GM08714 (cell line): Measurements from ENCODE around the gene DCPS.
"Not testable (repeated sequence)": the region's sequence is repeated elsewhere in the genome, so short reads cannot be mapped to it uniquely, and the experiment has no call there.

Source experiments
- H3K4me3 ChIP-seq: fragments of 200-500 bp; sonication (Bioruptor generic); 2 replicates; pipeline ENCODE4 v1.5.1; 2014; ENCODE audit warnings: mild to moderate bottlenecking, low read length, inconsistent platforms
- ZNF274 ChIP-seq: IDR thresholded peaks from 2 replicates; pipeline ENCODE4 v1.6.1; 2012; ENCODE audit warnings: mild to moderate bottlenecking, low read depth, low read length

Gene DCPS, protein sequence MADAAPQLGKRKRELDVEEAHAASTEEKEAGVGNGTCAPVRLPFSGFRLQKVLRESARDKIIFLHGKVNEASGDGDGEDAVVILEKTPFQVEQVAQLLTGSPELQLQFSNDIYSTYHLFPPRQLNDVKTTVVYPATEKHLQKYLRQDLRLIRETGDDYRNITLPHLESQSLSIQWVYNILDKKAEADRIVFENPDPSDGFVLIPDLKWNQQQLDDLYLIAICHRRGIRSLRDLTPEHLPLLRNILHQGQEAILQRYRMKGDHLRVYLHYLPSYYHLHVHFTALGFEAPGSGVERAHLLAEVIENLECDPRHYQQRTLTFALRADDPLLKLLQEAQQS

DNA sequence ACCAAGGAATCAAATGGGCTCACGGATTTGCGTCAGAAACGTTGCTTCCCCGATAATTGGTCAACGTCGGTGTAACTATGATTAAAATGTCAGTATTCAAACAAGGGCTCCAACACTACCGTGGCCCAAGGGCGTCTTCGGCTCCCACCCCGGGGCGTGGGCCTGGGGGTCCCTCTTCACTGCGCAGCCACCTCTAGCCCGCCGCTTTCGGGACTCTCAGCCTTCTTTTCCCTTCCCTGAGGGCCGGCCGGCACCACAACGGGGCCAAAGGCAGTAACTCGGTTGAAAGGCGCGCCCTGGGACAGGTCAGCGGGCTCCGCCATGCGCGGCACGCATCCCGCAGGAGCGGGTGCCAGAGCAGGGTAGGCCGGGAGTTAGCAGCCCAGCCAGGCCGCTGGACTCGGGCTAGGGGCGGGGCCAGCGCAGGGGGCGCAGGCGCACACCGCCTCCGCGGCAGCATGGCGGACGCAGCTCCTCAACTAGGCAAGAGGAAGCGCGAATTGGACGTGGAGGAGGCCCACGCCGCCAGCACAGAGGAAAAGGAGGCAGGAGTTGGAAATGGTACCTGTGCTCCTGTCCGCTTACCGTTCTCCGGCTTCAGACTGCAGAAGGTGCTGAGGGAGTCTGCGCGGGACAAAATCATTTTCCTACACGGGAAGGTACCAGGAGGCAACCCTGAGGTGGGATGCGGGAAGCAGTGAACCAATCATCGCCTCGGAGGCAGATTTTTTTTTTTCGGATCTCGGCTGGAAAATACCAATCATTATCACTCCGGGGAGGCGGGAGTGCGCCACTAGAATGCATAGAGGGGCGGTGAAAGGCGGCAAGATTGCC, at the start of gene DCPS:
TSS of gene DCPS (plus strand) at position 438 of the 834 bp plus-strand sequence. CDS start at position 459, 21 bp downstream.
- peak within 1 kb of the TSS; percentile 92 for H3K4me3 ChIP-seq
- no peak for TF ChIP-seq ZNF274

DNA sequence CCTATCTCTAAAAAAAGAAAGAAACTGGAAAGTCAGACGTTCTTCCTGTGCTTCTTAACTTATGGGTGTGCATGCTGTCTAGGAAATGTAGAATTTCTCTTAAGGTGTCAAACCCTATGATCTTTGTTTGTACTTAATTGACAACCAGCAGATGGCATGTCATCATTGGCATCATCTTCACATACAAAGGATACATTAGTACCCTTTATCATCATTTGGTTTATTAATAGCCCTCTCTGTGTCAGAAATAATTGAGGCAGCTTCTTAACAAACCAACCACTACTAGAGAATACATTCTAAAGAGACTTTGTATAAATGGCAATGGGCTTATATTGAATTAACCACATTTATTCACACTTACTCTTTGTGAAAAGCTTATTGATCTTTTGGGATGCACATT, 49.0 kb upstream of the DCPS start:
- H3K4me3 ChIP-seq, result no peak overlapping the region
- TF ChIP-seq ZNF274, result no peak

DNA sequence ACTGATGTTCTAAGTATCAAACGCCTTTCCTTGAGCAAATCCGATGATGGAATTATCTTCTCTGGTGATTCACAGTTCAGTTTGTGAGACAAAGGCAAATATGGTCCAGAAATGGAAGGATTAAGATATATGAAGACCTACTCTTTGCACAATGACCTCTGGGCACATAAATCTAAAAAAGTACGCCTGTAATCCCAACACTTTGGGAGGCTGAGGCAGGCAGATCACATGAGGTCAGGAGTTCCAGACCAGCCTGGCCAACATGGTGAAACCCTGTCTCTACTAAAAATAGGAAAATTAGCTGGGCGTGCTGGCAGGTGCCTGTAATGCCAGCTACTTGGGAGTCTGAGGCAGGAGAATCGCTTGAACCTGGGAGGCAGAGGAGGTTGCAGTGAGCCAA, 48.4 kb upstream of the DCPS start:
- not testable (repeated sequence) for H3K4me3 ChIP-seq

DNA sequence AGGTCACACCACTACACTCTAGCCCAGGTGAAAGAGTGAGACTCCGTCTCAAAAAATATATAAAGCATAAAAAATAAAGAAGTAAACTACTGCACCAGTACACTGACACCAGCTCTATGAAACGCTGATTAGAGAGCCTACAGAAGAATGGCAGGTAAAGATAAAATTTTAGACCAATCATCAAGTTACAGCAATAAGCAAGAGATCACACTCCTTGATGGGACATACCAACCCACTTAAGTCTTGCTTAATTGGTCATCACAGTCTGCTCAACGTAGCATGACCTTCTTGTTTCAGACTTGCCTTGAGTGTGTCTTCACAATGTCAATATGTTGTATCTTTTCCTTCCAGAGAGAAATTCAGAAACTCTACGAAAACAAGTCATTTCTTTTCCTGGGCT, 47.6 kb upstream of the DCPS start:
- no peak overlapping the region for H3K4me3 ChIP-seq
- TF ChIP-seq ZNF274, result no peak

DNA sequence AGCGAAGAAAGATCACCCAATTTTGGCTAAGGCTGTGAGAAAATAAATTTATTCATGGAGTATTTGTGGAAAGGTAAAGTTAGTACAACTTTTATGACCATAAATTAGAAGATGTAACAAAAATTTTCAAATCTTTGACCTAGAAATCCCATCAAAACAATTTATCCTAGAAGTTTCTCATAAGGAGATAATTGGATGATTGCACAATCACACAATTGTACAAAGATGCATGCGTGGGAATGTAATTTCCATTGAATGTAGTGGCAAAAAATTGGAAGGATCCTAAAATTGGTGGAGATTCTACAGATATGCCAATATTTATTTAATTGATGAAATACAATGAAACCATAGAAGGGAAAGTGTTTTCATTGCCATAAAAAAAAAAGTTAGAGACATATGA, 46.7 kb upstream of the DCPS start:
- TF ChIP-seq ZNF274, result no peak
- H3K4me3 ChIP-seq, result no peak overlapping the region

DNA sequence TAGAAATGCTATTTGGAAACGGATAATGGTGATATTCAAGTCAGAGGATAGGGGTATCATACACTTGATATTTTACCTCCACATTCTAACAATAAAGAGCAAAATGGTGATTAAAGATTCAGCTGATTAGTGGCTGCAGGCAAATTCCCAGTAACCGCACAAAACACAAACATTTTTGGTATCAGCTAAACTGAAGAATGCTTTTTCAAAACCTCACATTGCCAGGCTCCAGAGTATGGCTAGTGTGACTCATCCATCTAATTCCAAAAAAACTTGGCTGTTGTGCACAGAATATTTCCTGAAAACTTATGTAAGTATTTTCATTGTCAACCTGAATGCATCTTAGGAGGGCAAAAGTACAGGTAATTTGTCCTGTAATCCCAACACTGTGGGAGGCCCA, 46.1 kb upstream of the DCPS start:
- no peak for TF ChIP-seq ZNF274
- H3K4me3 ChIP-seq, result no peak overlapping the region

DNA sequence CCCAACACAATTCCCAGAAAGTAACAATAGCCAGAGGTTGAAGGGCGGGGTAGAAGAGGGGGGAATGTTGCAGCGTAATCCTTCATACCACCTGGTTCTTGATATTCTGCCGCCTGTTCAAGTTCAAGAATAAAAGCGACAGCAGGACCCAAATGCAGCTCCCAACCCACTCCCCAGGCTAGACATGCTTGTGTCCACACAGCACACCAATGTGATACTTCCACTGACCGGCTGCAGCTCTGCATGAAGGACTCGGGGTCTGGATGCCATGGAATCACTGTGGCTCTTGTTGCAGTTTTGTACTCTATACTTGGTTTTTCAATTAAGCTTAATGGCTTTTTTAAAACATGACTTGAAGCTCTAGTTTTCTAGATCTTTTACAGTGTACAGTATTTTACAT, 41.6 kb upstream of the DCPS start:
- H3K4me3 ChIP-seq, result no peak overlapping the region
- no peak for TF ChIP-seq ZNF274

DNA sequence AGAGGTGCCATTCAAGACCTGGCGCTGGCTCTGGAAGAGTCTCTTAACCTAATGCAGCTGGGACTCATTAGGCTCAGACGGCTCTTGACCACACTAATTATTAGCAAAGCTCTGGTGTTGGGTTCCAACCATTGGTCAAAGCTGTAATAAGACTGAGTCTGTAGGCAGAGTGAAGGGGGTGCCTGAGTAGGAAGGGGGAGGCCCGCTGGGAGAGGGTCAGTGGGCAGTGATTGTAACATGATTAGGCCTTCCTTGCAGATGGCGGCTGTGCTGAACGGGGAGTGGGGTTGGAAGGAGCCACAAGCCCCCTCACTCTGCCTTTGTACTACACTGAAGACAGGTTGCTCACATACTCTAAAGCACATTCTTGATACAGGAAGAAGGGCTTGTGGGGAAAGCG, 40.4 kb upstream of the DCPS start:
- TF ChIP-seq ZNF274, result no peak
- H3K4me3 ChIP-seq, result no peak overlapping the region

DNA sequence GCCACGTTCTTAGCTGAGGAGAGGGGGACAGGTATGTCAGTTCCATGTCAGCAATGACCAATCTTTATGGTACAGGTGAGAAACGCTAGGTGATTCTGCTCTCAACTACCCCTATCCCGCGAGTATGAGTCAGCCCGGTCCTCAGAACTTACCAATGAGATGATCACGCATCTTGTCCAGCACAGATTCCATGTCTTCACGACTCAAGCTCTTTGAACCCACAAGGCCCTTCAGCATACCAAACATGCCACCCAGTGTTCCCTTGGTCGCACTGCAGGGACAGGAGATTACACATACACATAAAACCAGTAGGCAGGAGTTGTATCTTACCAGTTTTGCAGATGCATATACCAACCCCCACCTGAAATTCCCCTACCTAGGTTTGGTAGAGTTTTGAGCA, 38.0 kb upstream of the DCPS start:
- TF ChIP-seq ZNF274, result no peak
- no peak overlapping the region for H3K4me3 ChIP-seq

DNA sequence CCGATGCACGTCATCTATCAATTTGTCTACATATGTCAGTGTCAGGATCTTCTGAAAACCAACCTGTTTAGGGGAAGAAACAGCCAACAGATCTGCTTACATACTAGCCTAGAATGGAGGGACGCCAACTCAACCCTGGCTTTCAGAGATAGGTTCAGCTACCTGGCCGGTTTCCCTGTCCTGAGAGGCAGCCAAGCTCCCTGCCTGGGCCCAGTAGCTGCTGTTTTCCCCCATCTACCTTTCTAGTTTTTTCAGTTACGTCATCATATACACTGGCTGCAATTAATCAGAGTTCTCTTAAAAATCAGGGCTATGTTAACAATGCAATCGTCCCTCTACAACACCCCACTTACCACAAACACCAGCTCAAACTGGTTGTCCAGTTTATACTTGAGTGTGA, 36.2 kb upstream of the DCPS start:
- H3K4me3 ChIP-seq, result peak overlapping the region; percentile 98
- no peak for TF ChIP-seq ZNF274

DNA sequence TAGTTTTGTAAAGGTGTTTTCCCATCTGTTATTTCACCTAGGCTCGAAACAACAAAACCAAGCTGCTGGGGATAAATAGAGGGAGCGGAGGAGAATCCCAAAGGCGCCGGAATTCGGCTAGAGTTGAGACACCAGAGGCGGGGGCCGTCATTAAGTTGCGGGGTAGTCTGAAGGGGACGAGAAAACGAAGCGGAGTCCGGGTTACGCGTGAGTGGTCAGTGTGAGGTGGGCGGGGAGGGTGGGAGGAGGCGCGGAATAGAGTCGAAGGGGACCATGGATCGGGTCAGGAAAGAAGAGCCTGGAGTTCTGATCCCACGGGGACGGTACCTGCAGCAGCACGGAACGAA, 35.5 kb upstream of the DCPS start:
- no peak for TF ChIP-seq ZNF274
- peak overlapping the region; percentile 98 for H3K4me3 ChIP-seq

DNA sequence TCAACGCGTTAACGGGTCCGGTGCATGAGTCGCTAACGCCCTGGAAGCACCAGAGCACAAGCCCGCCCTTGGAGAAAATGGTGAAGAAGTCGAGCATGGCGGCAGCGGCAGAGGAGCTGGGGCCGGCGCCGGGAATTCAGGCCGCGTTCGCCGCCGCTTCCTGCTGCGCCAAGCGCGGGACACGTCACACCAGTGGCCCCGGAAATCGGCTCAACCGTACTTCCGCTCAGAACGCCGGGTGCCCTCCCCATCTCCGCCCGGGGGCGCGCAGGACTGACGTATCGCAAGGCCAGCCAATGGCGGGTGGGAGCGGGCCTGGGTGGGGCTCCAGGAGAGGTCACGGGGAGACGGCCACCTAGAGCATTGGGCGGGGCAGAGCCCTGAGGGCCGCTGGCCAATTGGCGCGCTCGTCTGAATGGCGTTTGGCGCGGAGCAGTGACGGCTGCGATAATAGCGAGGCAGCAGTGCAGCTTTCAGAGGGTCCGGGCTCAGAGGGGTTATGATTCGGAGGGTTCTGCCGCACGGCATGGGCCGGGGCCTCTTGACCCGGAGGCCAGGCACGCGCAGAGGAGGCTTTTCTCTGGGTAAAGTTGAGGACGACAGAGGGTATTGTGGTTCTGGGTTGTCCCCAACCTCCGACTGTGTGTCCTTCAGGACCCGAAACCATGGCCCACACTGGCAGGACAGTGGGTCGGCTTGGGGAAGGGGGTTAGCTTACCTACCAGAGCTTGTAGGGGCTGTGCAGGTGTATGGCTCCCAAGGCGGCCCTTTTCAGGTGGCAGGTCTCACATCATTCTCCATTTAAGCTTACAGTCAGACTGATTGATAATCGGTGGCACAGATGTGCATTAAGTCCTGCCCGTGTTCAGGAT, 34.9 kb upstream of the DCPS start, which contains the start of the genes FOXRED1 and SRPRA:
TSS of gene FOXRED1 (plus strand) at position 447 of the 872 bp plus-strand sequence. CDS start at position 500, 53 bp downstream.
TSS of gene SRPRA (minus strand) at position 188 of the 872 bp plus-strand sequence. CDS start at position 97, 91 bp downstream.
- H3K4me3 ChIP-seq, result peak within 1 kb of the TSS; percentile 98
- TF ChIP-seq ZNF274, result no peak

DNA sequence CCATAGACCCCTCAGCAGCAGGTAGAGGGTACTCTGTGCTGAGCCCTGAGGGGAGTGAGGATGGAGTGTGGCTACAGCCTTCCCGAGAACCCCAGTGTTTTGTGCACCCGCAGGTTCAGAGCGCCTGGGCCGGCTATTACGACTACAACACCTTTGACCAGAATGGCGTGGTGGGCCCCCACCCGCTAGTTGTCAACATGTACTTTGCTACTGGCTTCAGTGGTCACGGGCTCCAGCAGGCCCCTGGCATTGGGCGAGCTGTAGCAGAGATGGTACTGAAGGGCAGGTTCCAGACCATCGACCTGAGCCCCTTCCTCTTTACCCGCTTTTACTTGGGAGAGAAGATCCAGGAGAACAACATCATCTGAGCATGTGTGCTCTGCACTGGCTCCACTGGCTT, 26.5 kb upstream of the DCPS start:
- H3K4me3 ChIP-seq, result no peak overlapping the region
- no peak for TF ChIP-seq ZNF274

DNA sequence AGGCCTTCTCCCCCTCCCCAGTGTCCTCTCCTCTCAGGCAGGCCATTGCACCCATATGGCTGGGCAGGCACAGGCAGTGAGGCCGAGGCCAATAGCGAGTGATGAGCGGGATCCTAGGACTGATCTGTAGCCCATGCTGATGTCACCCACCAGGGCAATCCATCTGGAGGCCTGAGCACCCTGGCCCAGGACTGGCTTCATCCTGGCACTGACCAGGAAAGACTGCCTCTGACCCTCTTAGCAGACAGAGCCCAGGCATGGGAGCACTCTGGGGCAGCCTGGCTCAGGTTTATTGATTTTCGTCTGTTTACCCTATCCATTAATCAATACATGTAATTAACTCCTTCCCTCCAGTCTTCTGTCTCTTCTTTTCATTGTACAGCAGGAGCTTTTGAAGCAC, 26.1 kb upstream of the DCPS start:
- H3K4me3 ChIP-seq, result no peak overlapping the region

More for the DNA sequence above, 26.1 kb upstream of the DCPS start:
- no peak for TF ChIP-seq ZNF274
